NB4 (cell line): ENCODE data around the gene SPEM2.

ENCODE experiments used
- DNase-seq: peaks from one replicate; pipeline ENCODE4 v3.0.0; 2010; ENCODE audit warnings: low read depth
- H3K4me3 ChIP-seq: one replicate; pipeline ENCODE4 v1.5.1; 2011; ENCODE audit warnings: mild to moderate bottlenecking, low read depth, low read length, moderate library complexity
- MYC ChIP-seq: IDR thresholded peaks from 2 replicates; pipeline ENCODE4 v1.6.1; 2011; ENCODE audit warnings: low read depth, low read length
- POLR2A ChIP-seq: IDR thresholded peaks from 2 replicates; pipeline ENCODE4 v1.6.1; 2011; ENCODE audit warnings: mild to moderate bottlenecking; ENCODE audit not compliant: insufficient read length; ENCODE audit errors: extremely low read depth
- TF ChIP-seq, protein P1 (sequence below): IDR thresholded peaks from 2 replicates; pipeline ENCODE4 v1.6.1; 2011; ENCODE audit warnings: low read depth, low read length
- TF ChIP-seq, protein P2 (sequence below): IDR thresholded peaks from one replicate; pipeline ENCODE4 v1.5.1; 2012; ENCODE audit warnings: low read depth, low read length

The SPEM2 gene

DNA sequence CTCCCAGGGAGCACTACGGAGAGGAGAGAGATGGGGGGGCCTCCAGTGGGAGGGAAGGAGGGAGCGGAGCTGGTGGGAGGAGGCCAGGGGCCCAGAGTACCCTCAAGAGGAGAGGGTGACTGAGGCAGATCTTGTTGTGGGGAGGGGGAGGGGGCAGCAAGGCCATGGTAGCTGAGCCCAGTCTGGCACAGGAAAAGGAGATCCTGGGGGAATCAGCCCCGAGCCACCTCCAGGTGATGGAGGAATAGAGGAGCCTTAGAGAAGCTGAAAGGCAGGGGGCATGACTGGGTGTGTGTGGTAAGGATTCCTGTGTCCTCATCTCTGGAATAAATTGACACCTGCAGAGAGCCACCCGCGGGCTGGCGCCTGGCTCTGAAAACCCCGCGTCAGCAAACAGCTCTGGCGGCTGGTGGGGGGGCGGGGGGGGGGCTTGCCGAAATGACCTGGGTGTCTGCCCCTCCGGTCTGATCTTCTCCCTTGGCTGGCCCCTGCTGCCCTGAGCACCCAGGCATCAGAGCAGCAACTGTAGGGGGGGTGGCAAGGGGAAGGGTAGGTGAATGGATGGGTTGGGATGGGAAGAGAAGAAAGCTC, 19.1 kb upstream of the SPEM2 start:
- DNase-seq: no peak
- TF ChIP-seq MYC: no peak
- TF ChIP-seq, protein P1, sequence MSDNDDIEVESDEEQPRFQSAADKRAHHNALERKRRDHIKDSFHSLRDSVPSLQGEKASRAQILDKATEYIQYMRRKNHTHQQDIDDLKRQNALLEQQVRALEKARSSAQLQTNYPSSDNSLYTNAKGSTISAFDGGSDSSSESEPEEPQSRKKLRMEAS: no peak
- TF ChIP-seq POLR2A: no peak
- TF ChIP-seq, protein P2, sequence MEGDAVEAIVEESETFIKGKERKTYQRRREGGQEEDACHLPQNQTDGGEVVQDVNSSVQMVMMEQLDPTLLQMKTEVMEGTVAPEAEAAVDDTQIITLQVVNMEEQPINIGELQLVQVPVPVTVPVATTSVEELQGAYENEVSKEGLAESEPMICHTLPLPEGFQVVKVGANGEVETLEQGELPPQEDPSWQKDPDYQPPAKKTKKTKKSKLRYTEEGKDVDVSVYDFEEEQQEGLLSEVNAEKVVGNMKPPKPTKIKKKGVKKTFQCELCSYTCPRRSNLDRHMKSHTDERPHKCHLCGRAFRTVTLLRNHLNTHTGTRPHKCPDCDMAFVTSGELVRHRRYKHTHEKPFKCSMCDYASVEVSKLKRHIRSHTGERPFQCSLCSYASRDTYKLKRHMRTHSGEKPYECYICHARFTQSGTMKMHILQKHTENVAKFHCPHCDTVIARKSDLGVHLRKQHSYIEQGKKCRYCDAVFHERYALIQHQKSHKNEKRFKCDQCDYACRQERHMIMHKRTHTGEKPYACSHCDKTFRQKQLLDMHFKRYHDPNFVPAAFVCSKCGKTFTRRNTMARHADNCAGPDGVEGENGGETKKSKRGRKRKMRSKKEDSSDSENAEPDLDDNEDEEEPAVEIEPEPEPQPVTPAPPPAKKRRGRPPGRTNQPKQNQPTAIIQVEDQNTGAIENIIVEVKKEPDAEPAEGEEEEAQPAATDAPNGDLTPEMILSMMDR: no peak
- no peak overlapping the region for H3K4me3 ChIP-seq

DNA sequence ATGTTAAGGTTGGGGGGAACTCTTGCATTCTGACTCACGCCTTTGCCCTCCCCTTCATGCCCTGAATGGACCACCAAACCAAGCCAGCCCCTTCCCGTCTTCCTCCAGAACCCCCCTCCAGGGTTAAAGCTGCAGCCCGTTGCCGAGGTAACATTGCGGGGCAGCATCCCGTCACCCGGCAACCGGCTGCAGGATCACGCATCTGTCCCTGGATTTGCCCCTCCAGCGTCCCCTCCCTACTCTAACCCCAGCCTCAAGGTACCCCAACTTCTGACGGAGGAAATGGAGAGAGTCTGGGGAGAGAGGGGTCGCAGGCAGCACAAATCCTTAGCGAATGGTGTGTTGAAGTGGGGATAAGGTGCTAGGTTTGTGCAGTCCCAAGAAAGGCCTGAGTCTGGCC, 18.3 kb upstream of the SPEM2 start:
- no peak overlapping the region for H3K4me3 ChIP-seq
- TF ChIP-seq POLR2A: no peak
- TF ChIP-seq, protein P1: no peak
- TF ChIP-seq, protein P2: no peak
- no peak for DNase-seq

GRCh38 chr17:7407485-7408251, 17.7 kb upstream of the SPEM2 start, which contains the start of gene NLGN2:
Gene NLGN2 (plus strand): TSS chr17:7407845. CDS start chr17:7408256, 411 bp downstream.
- TF ChIP-seq, protein P2: no peak
- TF ChIP-seq, protein P1: no peak
- TF ChIP-seq POLR2A: no peak
- no peak within 1 kb of the TSS for H3K4me3 ChIP-seq
- DNase-seq: no peak

GRCh38 chr17:7408252-7408727, 17.1 kb upstream of the SPEM2 start:
- TF ChIP-seq POLR2A (no peak), MYC (no peak)
- TF ChIP-seq, protein P1: no peak
- TF ChIP-seq, protein P2: no peak
- H3K4me3 ChIP-seq: no peak overlapping the region
- DNase-seq: no peak

- no peak for TF ChIP-seq MYC
- TF ChIP-seq POLR2A: no peak
- TF ChIP-seq, protein P2: no peak
- TF ChIP-seq, protein P1: no peak
- no peak overlapping the region for H3K4me3 ChIP-seq
- no peak for DNase-seq
Measured at GRCh38 chr17:7408863-7409262, 16.6 kb upstream of the SPEM2 start.
